GM19397 (cell line): Measurements from ENCODE around the gene NAA11.
"Not testable (repeated sequence)": the region's sequence is repeated elsewhere in the genome, so short reads cannot be mapped to it uniquely, and the experiment has no call there.

Experiments used
- ATAC-seq: cut with Tn5 transposase; IDR thresholded peaks from one replicate; pipeline ENCODE4 v1.9.1; 2021; ENCODE audit warnings: mild to moderate bottlenecking, moderate library complexity; ENCODE audit not compliant: unreplicated experiment

The NAA11 gene

GRCh38 chr4:79311279-79311678 lies 14.6 kb downstream of the NAA11 start:
- no peak for ATAC-seq

DNA sequence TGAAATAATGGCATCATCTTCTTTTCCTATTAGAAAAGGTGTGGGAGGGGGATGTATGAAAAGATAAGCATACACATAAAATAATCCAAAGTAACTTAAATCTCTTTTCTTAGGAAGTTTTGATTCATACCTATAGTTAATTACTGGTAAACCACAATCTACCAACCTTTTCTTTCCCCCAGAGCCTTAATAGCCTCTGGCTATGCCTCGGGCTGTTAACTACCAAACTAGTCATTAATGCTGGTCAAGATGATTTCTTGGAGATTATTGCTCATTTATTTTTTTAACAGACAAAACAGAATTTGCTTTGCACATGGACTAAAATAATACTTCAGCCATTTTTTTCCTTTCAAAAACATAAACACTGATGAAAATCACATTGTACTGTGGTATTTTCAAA lies 16.9 kb downstream of the NAA11 start:
- ATAC-seq = no peak

DNA sequence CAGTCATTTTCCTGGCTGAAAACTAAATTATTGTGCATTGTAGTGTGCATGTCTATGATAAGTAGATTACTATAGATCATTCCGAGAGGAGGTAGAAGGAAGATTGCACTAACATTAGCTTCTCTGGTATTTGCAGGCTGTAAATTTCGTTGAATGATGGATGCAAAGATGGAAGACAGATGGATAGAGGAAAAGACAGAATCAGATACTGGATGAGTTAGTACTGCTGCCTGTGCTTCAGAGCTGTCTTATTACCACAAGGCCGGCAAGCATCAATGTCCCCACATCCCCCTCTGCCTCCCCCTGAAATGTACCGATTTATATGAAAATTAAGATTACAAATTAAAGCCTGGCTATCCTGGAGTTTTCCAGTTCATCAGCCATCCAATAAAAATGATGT lies 17.7 kb downstream of the NAA11 start:
- no peak for ATAC-seq

- ATAC-seq = no peak
Observed at GRCh38 chr4:79306795-79307194, 19.1 kb downstream of the NAA11 start.

DNA sequence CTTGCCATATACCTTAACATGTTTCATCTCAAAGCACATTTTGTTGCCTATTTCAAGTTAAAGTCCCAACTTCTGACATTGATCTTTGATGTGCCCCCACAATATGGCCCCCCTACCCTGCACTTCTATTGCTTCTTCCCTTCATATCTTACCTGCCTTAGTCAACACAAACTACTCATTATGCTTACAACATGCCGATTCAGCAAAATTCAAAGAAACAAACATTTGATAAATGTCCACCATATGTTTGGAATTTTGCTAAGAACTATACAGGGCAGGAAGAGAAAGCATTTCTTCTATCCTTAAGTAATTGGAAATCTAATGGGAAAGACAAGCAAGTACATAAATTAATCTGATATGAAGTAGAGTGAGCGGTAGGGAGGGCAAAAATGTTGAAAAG lies 25.6 kb downstream of the NAA11 start:
- no peak for ATAC-seq

- no peak for ATAC-seq
Observed at GRCh38 chr4:79298484-79298883, 27.4 kb downstream of the NAA11 start.

DNA sequence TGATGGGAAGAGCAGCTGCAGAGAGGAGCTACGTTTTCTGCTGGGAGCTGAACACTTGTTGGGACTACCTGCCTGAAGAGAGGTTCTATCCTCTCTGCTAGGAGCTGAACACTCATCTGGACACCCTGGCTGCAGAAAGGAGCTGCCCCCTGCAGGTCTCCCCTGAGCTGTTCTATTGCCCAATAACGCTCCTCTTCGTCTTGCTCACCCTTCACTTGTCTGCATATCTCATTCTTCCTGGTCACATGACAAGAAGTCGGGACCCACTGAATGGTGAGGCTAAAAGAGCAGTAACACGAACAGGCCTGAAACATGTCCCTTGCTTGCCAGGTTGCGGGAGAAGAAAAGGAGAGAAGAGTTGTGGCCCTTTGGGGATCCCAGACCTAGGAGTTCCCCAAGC lies 27.8 kb downstream of the NAA11 start:
- ATAC-seq = no peak

- ATAC-seq = no peak
Observed at GRCh38 chr4:79297479-79297878, 28.4 kb downstream of the NAA11 start.

- ATAC-seq = no peak
Observed at GRCh38 chr4:79296768-79297428, 29.0 kb downstream of the NAA11 start.

DNA sequence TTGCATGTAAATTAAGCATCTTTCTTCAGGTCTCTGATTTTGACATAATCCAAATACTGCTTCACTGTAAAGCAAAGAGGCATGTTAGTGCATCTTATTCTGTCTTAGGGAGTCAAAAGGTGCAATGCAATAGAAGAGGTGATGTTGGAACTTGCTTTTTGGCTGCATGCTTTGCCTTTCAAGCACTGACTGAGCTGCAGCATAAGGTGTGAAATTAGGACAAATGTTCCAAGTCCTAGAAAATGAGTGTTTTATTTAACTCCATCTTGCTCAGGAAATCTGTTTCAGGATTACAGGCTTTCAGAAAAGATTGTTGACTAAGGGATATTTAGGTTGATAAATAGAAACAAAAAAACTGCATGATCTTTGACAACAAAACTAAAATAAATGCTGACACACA lies 30.8 kb downstream of the NAA11 start:
- no peak for ATAC-seq

DNA sequence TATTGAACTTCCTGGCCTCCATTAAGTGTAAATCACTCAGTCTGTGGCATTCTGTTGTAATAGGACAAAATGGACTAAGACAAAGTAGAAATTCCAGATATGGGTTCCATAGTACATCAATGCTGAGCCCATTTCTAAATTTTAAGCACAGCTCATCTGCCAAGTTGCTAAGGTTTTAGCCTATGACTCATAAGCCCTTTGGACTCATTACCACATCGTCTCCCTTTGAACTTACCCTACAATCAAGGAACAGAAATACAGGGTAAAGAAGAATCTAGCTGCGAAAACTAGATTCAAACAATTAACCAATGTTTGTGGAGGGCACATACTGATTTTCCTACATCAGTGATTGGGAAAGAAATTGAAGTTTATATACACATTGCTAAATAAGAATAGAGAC lies 31.8 kb downstream of the NAA11 start:
- ATAC-seq = no peak

DNA sequence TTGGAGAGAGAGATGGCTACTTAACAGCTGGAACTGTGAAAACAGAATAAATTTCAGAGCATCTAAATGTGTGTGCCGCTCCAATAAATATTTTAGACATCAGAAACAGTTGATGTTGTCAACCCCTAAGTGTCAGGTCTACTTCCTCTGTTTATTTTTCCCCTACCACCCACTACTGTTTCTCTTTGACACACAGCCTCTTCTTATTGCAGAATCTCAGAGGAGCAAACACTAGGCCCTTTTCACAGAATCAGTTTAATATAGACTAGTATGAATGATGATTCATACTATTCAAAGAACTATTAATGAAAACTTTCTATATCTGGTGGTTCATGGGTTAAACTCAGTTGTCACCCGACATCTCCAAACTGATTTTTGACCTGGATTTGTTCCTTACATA lies 33.9 kb downstream of the NAA11 start:
- ATAC-seq = no peak

GRCh38 chr4:79290376-79290775 lies 35.5 kb downstream of the NAA11 start:
- ATAC-seq = no peak

DNA sequence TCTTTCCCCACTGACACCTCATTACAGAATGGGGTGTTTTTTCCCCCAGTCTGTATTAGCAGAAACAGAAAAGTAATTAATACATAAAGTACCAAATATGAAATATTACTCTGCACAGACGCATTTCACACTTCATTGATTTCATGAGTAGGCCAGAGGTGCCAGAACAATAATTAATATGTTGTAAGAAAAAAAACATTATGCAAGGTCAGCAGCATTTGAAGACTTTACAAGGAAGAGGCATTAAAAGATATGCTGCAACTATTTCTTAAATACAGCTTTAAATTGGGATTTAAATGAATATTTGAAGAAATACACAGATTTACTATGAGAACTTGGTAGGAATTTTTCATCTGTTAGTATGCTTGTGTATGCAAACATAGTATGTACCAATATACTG lies 37.7 kb downstream of the NAA11 start:
- no peak for ATAC-seq

GRCh38 chr4:79287718-79288117 lies 38.1 kb downstream of the NAA11 start:
- ATAC-seq = no peak

DNA sequence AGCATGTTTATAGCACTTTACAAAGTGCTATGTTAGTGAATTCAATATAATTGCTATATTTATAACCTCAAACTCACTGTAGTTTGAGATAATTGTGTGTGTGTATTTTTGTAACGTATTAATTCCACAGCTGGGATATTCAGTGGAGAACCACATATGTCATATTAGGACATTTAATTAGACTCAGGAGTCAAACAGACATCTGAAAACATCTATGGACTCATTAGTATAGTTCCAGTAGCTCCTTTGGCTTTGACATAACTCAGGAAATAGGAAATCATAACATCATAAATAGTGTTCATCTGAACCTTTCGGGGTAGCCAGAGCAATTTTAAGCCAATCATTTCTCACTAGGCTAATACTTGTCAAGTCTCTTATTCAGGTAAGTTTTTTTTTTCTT lies 38.8 kb downstream of the NAA11 start:
- ATAC-seq = no peak

DNA sequence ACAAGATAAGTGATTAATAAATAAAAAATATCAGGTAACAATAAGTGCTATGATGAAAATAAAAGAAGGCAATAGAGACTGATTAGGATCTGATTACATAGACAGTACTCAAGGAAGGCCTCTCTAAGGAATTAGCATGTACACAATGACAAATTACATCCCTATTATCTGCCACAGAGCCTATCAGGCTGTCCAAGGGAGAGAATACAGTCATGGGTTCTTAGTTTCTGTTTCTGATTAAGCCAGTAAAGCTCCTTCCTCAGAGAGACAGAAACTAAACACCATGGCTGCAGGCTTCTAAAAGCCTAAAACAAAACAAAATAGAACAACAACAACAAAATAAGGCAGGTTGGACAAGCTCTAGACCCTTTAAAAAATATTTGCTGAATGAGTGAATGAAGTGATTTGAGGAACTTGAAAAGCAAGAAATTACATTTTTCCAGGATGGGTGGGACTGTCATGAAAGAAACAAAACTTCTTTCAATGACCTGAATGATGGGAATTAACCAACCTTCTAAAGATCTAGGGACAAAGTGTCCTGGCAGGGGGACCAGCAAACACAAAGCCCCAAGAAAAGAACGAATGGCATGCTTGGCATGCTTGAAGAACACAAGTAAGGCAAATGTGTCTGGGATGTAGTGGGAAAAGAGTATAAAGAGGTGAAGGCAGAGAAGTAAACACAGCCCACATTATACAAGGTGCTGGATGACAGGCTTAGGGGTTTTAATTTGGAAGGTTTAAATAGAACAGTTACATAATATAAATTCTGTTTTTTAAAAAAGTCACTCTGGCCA lies 44.1 kb downstream of the NAA11 start:
- ATAC-seq = no peak

DNA sequence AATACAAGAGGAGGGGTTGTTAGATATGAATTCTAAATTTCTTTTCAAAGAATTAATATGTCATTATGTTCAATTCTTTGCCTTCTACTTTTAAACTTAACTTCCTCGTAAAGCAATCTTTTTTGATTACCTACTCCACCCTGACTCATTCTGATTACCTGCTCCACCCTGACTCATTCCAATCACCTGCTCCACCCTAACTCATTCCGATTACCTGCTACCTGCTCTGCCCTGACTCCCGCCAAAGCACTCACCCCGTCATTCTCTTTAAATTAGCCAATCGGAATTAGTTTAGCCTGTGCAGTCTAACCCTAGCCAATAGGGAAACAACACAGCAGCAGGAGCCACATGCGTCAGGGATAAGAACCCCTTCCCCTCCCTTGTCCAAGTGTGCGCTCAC lies 48.4 kb downstream of the NAA11 start:
- ATAC-seq = not testable (repeated sequence)

DNA sequence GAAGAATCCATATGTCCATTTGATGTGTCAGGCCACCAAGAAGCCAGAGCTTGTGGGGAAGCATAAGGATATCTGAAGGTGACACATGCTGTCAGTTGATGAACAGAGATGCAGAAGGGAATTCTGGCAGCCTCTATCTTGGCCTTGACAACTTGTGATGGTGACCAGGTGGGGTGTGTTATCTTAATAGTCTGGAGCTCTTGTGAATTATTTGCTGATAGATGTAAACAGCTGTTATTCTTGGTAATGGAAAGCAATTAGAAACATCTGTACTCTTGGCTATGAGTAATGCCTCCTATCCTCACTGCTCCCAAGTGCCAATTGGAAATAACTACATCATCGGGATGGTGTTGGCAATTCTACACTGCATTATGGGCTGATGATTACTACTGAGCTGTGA lies 51.9 kb downstream of the NAA11 start:
- no peak for ATAC-seq

DNA sequence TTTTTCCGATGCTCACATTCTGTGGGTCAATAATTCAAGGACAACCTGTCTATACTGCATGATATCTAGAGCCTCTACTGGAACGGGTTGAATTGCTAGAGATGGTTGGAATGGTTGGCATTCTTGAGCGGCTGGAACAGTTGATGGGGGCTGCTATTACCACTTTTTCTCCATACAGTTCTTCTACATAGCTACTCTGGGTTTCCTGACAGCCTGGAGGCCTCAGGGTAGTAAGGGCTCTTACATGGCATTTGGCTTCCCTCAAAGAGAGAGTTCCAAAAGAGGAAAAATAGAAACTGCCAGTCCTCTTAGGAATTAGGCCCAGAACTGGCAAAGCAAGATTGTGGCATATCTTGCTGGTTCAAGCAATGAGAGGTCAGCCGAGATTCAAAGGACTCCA lies 53.1 kb downstream of the NAA11 start:
- no peak for ATAC-seq

DNA sequence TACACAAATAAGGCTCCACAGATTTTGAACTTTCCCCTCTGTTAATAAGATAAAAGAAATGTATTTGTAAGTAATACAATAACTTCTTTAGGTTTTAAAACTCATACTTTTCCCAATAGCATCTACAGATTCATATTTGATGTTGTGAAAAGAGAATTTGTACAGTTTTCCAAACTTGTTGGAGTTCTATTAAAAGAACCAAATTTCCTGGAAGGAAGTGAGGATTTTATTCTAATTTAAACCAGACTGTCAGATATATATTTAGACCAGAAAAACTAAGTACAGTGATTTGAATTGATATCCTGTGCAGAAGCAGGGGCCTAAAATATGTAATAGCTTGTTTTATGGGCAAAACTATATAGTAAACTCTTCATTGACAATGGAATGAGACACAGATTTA lies 53.7 kb downstream of the NAA11 start:
- no peak for ATAC-seq

DNA sequence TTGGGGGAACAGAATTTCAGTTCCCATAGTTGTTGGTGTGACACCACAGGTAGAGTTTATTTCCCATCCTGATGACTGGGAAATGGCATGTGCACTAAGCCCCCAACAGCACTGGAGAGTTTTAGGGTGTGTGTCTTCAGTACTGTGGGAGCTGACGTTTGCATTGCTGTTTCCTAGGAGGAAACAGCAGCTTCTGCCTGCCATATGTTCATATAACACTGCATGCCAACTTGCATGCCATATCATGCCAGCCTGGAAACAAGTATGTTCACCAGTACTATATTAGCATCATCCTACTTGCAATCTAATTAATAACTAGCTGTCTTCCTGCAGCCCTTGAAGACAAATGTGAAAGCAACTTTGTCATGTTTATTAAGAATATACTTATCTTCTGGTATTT lies 58.2 kb downstream of the NAA11 start:
- ATAC-seq = no peak
